Activated naive CD8-positive, alpha-beta T cell treated with anti-CD3 and anti-CD28 coated beads, Interleukin-2, amount 50 U/mL, for 24 hours (primary cell): Measurements from ENCODE around the gene NSMF.
"Not testable (repeated sequence)": the region's sequence is repeated elsewhere in the genome, so short reads cannot be mapped to it uniquely, and the experiment has no call there.

Experiments used
- ATAC-seq: fragments of 150-1000 bp; cut with Tn5 transposase; one replicate; pipeline ENCODE4 v1.10.0; 2021
- DNase-seq: peaks from one replicate; pipeline ENCODE4 v3.0.0; 2021
- H3K27ac Mint-ChIP-seq: one replicate; pipeline ENCODE4 v1.8.0; 2021; ENCODE audit warnings: mild to moderate bottlenecking, mixed read lengths
- H3K27me3 Mint-ChIP-seq: one replicate; pipeline ENCODE4 v1.8.0; 2021; ENCODE audit warnings: mixed read lengths
- H3K36me3 Mint-ChIP-seq: one replicate; pipeline ENCODE4 v1.8.0; 2021; ENCODE audit warnings: low read depth, mixed read lengths
- H3K4me1 Mint-ChIP-seq: one replicate; pipeline ENCODE4 v1.8.0; 2021; ENCODE audit warnings: mixed read lengths
- H3K4me3 Mint-ChIP-seq: one replicate; pipeline ENCODE4 v1.8.0; 2021; ENCODE audit warnings: mild to moderate bottlenecking, moderate library complexity, mixed read lengths
- H3K9me3 Mint-ChIP-seq: one replicate; pipeline ENCODE4 v1.8.0; 2021; ENCODE audit warnings: mixed read lengths

NSMF gene

DNA sequence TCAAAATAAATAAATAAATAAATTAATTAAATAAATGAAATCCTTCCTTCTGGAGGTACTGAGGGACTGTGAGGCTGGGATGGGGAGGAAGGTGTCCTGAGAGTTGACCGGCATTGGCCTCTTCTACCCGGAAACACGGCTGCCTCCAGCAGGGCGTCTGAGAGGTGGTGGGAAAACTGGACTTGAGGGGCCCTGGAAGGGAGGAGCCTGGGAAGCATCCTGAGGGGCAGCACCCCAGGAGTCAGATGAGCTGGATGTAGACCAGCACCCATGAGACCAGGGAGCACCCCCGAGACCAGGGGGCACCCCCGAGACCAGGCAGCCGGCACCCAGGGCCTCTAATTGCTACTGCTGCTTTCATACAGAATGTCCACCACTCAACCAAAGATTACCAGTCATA is 8.8 kb upstream of the NSMF start:
- Mint-ChIP-seq H3K9me3 (peaks cover 1% of the 10 kb centered on the region), H3K4me3 (no peak overlapping the region), H3K36me3 (peaks cover 4% of the 10 kb centered on the region), H3K27me3 (peaks cover 10% of the 10 kb centered on the region), H3K4me1 (peaks cover 12% of the 10 kb centered on the region), H3K27ac (no peak overlapping the region)
- DNase-seq (no peak), ATAC-seq (no peak)

GRCh38 chr9:137467161-137467581 is 8.0 kb upstream of the NSMF start:
- H3K27ac Mint-ChIP-seq = no peak overlapping the region
- DNase-seq (no peak), ATAC-seq (no peak)
- no peaks in the 10 kb centered on the region for H3K9me3 Mint-ChIP-seq
- peaks cover 16% of the 10 kb centered on the region for H3K4me1 Mint-ChIP-seq
- H3K4me3 Mint-ChIP-seq = no peak overlapping the region
- peaks cover 10% of the 10 kb centered on the region for H3K27me3 Mint-ChIP-seq
- H3K36me3 Mint-ChIP-seq = peaks cover 3% of the 10 kb centered on the region

- not testable (repeated sequence) for ATAC-seq, H3K36me3 Mint-ChIP-seq, H3K9me3 Mint-ChIP-seq, DNase-seq, H3K27me3 Mint-ChIP-seq, H3K27ac Mint-ChIP-seq, H3K4me3 Mint-ChIP-seq
- peaks cover 19% of the 10 kb centered on the region for H3K4me1 Mint-ChIP-seq
Measured at GRCh38 chr9:137466389-137467085, 7.4 kb upstream of the NSMF start.

- DNase-seq (no peak), ATAC-seq (no peak)
- no peak overlapping the region for H3K4me3 Mint-ChIP-seq
- peaks cover 9% of the 10 kb centered on the region for H3K27me3 Mint-ChIP-seq
- no peaks in the 10 kb centered on the region for H3K9me3 Mint-ChIP-seq
- no peak overlapping the region for H3K27ac Mint-ChIP-seq
- H3K36me3 Mint-ChIP-seq = no peaks in the 10 kb centered on the region
- peaks cover 22% of the 10 kb centered on the region for H3K4me1 Mint-ChIP-seq
Measured at GRCh38 chr9:137465720-137466388, 6.7 kb upstream of the NSMF start.

- H3K36me3 Mint-ChIP-seq = no peaks in the 10 kb centered on the region
- peaks cover 7% of the 10 kb centered on the region for H3K27me3 Mint-ChIP-seq
- DNase-seq (no peak), ATAC-seq (no peak)
- H3K4me3 Mint-ChIP-seq = no peak overlapping the region
- H3K9me3 Mint-ChIP-seq = no peaks in the 10 kb centered on the region
- H3K4me1 Mint-ChIP-seq = peaks cover 23% of the 10 kb centered on the region
- H3K27ac Mint-ChIP-seq = no peak overlapping the region
Measured at GRCh38 chr9:137465000-137465719, 6.0 kb upstream of the NSMF start.

DNA sequence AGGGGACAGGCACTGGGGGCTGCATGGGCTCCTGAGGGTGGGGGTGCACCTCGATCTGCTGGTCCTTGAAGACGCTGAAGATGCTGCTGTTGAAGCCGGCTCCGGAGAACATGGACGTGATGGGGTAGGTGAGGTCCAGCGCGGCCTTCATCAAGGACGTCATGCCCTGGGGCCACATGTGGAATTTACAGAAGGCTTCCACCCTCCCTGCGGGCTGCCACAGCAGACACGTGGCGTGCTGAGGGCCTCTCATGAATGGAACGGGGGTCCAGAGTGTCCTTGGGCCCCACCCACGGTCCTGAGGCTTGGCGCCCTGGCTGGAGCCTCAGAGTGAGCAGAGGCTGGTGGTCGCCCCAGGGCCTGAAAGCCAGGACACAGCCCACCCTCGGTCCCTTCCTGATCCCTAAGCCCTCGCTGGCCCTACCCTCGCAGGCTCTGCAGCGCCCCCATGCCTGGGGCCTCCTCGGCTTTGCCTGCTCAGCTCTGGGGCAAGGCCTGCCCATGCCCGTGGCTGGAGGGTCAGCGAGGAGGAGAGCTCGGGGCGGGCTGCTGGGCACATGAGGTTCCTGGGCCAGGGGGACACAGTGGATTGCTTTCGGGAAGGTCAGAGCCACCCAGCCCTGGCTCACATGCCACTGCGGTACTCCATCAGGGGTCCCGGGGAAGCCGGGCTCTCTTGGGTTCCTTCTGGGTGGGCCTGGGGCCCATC is 5.3 kb upstream of the NSMF start:
- ATAC-seq (no peak), DNase-seq (no peak)
- H3K36me3 Mint-ChIP-seq = no peaks in the 10 kb centered on the region
- no peaks in the 10 kb centered on the region for H3K9me3 Mint-ChIP-seq
- peaks cover 25% of the 10 kb centered on the region for H3K4me1 Mint-ChIP-seq
- H3K27me3 Mint-ChIP-seq = peaks cover 4% of the 10 kb centered on the region
- no peak overlapping the region for H3K27ac Mint-ChIP-seq
- no peak overlapping the region for H3K4me3 Mint-ChIP-seq

DNA sequence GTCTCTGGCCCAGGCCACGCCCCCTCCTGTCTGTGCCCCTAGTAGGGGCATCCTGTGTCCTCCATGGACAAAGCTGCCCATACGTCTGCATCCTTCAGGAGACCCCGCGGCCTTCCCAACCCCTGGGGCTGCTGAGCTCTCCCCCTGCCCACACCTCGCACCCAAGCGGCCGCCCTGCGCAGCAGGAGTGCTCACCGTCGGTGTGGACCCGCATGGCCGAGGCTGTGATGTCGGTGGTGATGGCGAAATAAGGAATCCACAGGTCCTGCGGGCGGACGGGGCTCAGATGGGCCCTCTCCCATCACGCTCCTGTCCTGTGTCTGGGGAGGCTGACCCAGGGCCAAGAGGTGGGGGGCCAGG is 4.8 kb upstream of the NSMF start:
- H3K4me1 Mint-ChIP-seq = peaks cover 25% of the 10 kb centered on the region
- no peak for ATAC-seq
- no peak overlapping the region for H3K27ac Mint-ChIP-seq
- H3K4me3 Mint-ChIP-seq = no peak overlapping the region
- DNase-seq = no peak
- no peaks in the 10 kb centered on the region for H3K36me3 Mint-ChIP-seq
- H3K9me3 Mint-ChIP-seq = no peaks in the 10 kb centered on the region
- H3K27me3 Mint-ChIP-seq = no peaks in the 10 kb centered on the region

- no peaks in the 10 kb centered on the region for H3K9me3 Mint-ChIP-seq
- no peaks in the 10 kb centered on the region for H3K36me3 Mint-ChIP-seq
- DNase-seq (no peak), ATAC-seq (no peak)
- peaks cover 25% of the 10 kb centered on the region for H3K4me1 Mint-ChIP-seq
- no peaks in the 10 kb centered on the region for H3K27me3 Mint-ChIP-seq
- H3K27ac Mint-ChIP-seq = peak overlapping the region; percentile 64
- H3K4me3 Mint-ChIP-seq = peak overlapping the region; percentile 57
Measured at GRCh38 chr9:137462986-137463930, 4.1 kb upstream of the NSMF start.

DNA sequence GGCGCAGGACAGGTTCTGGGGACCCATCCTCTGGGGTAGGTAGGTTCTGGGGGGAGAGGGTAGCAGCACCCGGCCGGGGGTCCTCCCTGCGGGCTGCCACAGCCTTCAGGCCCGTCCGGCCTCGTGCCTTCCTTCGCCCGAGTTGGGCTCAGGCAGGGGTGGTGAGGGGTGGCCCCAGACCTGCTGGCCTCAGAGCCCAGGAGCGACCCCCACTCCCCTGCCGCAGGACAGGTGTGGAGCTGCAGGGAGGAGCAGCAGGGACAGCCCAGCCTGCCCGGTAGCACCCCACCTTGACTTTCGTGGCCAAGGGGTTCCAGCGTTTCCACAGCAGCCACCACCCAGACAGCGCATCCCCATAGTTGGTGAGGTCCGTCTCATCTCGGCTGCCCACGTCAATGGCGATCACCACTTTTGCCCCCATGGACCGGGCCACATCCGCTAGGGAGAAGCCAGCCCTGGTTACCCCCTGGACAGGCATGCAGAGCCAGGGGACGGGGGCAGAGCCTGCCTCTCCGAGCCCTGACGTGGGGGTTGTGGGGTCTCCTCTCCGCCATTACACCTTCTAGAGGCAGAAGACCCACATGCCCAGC is 3.4 kb upstream of the NSMF start:
- H3K36me3 Mint-ChIP-seq = no peaks in the 10 kb centered on the region
- H3K27me3 Mint-ChIP-seq = no peaks in the 10 kb centered on the region
- ATAC-seq (no peak), DNase-seq (no peak)
- H3K4me1 Mint-ChIP-seq = peaks cover 25% of the 10 kb centered on the region
- no peaks in the 10 kb centered on the region for H3K9me3 Mint-ChIP-seq
- peak overlapping the region; percentile 81 for H3K4me3 Mint-ChIP-seq
- peak overlapping the region; percentile 90 for H3K27ac Mint-ChIP-seq

- peak; percentile 93 for DNase-seq
- peak; percentile 86 for ATAC-seq
- no peaks in the 10 kb centered on the region for H3K9me3 Mint-ChIP-seq
Measured at GRCh38 chr9:137461663-137462395, 2.7 kb upstream of the NSMF start.

DNA sequence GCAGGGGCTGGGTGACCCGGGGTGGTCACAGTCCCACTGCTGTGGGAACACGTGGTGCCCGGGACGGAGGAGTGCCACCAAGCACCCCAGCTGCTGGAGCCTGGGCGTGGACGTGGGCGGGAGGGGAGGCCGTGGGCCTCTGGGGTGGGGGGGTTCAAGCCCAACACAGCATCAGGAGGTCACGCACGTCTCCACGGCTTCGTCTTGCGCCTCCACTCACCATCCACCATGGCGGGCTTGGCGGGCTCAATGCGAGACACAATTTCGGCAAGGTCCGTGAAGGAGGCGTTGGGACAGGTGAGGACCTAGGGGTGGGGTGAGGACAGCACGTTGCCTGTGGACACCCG is 2.2 kb upstream of the NSMF start:
- Mint-ChIP-seq H3K27ac (no peak overlapping the region), H3K36me3 (peaks cover under 1% of the 10 kb centered on the region), H3K27me3 (no peaks in the 10 kb centered on the region), H3K4me1 (peaks cover 30% of the 10 kb centered on the region), H3K9me3 (no peaks in the 10 kb centered on the region), H3K4me3 (peak overlapping the region; percentile 81)
- ATAC-seq = no peak
- DNase-seq = no peak

More at GRCh38 chr9:137461663-137462395, 2.7 kb upstream of the NSMF start:
- H3K4me1 Mint-ChIP-seq = peaks cover 28% of the 10 kb centered on the region
- H3K4me3 Mint-ChIP-seq = peak overlapping the region; percentile 81
- H3K36me3 Mint-ChIP-seq = no peaks in the 10 kb centered on the region
- H3K27ac Mint-ChIP-seq = peak overlapping the region; percentile 90
- H3K27me3 Mint-ChIP-seq = no peaks in the 10 kb centered on the region

- H3K36me3 Mint-ChIP-seq = peaks cover 5% of the 10 kb centered on the region
- H3K9me3 Mint-ChIP-seq = no peaks in the 10 kb centered on the region
- DNase-seq = no peak
- H3K27me3 Mint-ChIP-seq = no peaks in the 10 kb centered on the region
- ATAC-seq = no peak
- peaks cover 34% of the 10 kb centered on the region for H3K4me1 Mint-ChIP-seq
- H3K4me3 Mint-ChIP-seq = peak overlapping the region; percentile 50
- no peak overlapping the region for H3K27ac Mint-ChIP-seq
Measured at GRCh38 chr9:137460363-137461315, 1.5 kb upstream of the NSMF start.
